Stimulated activated naive CD8-positive, alpha-beta T cell treated with anti-CD3 and anti-CD28 coated beads, Interleukin-15, Interleukin-2, amounts not matched to agents 100 U/mL and 50 U/mL, for 24 hours (primary cell): Measurements from ENCODE around the gene PLOD2.
A peak's percentile ranks its signal among the peaks of the same experiment; 100 is the strongest.

Source experiments
- ATAC-seq: fragments of 150-1000 bp; cut with Tn5 transposase; one replicate; pipeline ENCODE4 v1.10.0; 2021
- DNase-seq: peaks from one replicate; pipeline ENCODE4 v3.0.0; 2021

PLOD2 gene

GRCh38 chr3:146100180-146100579 is 60.8 kb downstream of the PLOD2 start:
- DNase-seq (no peak), ATAC-seq (no peak)

DNA sequence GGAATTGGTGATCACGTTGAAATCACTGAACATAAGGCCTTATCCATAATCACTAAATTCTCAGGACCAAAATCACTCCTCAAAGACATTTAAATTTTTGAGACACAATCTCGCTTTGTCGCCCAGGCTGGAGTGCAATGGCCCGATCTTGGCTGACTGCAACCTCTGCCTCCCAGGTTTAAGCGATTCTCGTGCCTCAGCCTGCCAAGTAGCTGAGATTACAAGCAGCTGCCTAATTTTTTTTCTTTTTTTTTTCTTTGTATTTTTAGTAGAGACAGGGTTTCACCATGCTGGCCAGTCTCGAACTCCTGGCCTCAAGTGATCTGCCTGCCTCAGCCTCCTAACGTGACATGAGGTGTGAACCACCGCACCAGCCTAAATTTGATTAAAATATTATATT is 61.7 kb downstream of the PLOD2 start:
- ATAC-seq (no peak), DNase-seq (no peak)

DNA sequence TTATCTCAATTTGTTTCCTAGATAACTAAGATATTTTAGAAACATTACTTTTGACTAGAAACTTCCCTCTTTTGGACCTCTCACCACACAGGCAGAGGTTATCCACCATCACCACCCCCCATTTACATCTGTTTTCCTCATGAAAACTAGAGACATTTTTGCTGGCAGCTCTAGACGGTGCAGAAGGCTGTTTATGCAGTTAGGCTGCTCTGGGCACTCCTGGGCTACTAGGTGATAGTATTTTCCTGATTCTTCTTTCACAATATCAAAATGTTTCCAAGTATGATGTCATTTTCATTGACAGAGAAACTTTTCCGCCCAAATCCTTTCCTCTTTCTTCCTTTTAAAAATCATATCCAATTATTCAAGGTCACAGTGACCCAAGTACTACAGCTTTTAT is 67.1 kb downstream of the PLOD2 start:
- DNase-seq (no peak), ATAC-seq (no peak)

DNA sequence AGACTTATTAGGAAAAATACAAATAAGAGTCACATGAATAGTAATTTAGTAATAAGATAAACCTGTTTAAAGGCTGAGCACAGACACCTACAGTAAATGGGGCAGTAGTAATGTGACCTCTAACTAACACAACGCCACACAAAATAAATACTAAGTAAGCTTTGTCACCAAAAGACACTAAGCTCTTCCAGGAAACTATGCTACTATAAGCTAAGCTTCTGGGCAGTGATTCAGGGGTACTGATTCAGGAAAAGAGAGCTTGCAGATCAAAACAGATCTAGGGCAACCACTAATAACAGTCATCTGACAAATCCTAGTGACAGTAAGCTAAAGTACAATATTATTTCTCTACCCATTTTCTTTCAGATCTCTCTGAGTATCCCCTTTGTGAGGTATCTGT is 68.8 kb downstream of the PLOD2 start:
- ATAC-seq = no peak

GRCh38 chr3:146091397-146091796 is 69.6 kb downstream of the PLOD2 start:
- DNase-seq = no peak

More for the DNA sequence above, 68.8 kb downstream of the PLOD2 start:
- DNase-seq = no peak

DNA sequence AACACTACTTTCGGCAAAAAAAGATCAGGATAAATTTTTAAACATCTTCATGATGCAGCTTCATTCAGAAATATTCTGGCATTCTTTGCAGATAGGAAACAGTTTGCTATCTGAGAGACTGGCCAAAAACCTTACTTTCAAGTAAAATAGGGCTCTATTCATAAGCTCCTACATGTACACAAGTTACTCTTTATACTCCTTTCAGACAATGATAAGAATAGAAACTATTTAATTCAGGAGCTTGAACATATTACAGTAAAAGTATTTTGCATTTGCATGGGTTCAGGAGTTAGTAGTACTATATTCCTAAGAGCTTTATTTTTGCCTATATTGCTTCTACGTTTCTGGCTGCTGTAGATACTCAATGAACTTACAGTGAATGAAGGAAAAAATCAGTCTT is 70.5 kb downstream of the PLOD2 start:
- no peak for ATAC-seq
- no peak for DNase-seq

More at GRCh38 chr3:146091397-146091796, 69.6 kb downstream of the PLOD2 start:
- no peak for ATAC-seq

DNA sequence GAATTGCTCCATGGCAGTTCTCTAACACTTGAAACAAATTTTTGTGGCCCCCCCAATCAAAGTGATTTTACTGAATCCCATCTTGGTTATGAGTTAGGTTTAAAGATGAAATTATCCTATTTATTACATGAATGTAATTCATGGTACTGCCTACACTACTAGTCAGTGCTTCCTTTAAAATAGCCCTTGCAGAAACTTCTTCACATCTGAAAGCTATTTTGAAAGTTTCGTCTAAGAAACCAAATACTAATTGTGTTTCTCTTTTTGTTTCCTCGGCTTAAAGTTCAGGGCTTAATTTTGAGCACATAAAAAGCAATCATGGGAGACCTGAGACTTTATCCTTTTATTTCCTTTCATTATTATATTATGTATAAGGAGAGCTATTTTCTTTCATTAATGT is 72.1 kb downstream of the PLOD2 start:
- no peak for ATAC-seq
- no peak for DNase-seq

DNA sequence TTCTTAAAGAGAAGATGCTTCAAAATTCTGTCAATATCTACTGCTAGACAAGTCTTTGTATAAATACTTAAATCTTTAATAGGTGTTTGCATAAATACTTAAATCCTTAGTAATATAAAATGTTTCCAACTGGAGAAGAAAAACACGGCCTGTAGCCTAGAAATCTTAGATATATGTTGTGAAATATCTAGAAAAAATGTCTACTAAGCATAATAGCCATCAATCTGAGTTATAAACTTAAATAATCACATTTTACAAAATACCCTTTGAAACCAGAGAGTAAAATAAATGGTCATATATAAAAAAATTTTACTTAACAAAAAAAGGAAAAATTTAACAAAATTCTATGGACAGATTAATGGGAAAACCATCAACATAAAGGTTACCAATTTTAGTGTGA is 73.9 kb downstream of the PLOD2 start:
- ATAC-seq = no peak
- no peak for DNase-seq

DNA sequence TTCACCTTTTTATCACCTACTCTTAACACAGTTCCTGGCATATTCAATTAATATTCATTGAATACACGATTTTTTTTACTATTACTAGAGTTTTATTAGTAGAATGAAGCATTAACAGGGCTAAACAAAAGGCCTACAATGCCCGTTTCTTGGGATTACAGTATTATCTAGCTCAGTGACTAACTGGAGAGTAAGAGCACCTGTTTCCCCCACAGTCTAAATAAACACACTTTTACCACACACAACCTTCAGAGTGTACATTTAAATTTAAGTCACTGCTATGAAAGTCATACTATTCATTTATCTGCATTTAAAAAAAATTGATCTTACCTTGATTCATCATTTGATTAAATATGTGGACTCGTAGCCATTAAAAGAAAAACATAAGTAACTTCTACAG is 74.8 kb downstream of the PLOD2 start:
- ATAC-seq (no peak), DNase-seq (no peak)

DNA sequence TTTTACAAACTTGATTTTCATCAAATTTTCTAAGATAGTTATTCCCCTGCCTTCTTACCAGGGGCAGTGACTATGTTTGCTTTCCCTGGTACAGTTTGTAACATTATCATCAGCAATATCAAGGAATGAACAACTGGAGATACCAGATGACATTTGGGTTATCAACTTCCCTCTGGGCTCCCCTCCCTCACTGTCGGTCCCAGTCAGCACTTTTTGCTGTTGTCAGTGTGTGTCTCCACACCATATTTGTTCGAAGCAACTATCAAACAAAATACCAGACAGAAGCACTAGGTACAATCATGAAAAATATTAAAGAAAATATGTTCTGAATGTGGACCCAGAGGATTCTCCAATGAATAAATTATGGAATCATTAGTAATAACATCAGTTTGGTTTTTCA is 75.3 kb downstream of the PLOD2 start:
- DNase-seq (no peak), ATAC-seq (no peak)

- no peak for DNase-seq
- no peak for ATAC-seq
Measured at GRCh38 chr3:146080578-146080977, 80.4 kb downstream of the PLOD2 start.

DNA sequence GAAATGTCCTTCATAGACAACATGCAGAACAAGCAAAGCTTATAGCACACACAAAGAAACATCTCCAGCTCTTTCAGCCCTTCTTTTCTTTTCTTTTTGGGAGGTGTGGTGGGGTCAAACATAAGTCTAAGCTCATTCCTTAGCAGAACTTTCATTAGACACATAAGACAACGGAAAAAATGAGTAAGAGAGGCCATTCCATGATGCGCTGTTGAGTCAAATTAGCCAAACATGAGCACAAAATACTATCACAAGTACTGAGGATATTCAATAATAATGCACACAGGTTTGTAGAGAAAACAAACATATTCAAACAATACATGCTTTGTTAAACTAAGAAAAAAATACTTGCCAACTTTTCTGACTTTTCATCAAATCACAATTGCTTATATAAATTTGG is 83.0 kb downstream of the PLOD2 start:
- DNase-seq = no peak
- ATAC-seq = no peak

DNA sequence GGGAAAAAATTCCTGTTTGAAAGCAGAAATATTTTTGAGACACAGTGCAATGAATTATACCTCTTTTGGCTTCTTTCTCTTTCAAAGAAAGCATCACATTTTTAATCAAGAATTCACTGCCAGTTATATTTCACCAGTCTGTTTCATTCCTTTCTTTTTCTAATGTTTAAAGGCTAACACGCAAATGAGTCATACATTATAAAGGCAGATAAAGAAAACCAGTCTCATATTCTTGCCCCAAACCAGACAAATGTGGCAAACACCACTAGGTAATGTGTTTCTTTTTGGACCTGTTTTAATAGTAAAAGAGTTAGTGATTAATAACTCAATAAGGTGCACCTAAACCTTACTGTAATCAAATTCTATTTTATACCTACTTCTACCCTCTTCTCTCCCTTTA is 83.8 kb downstream of the PLOD2 start:
- no peak for DNase-seq
- no peak for ATAC-seq

GRCh38 chr3:146072824-146073223 is 88.2 kb downstream of the PLOD2 start:
- DNase-seq = no peak
- ATAC-seq = no peak

DNA sequence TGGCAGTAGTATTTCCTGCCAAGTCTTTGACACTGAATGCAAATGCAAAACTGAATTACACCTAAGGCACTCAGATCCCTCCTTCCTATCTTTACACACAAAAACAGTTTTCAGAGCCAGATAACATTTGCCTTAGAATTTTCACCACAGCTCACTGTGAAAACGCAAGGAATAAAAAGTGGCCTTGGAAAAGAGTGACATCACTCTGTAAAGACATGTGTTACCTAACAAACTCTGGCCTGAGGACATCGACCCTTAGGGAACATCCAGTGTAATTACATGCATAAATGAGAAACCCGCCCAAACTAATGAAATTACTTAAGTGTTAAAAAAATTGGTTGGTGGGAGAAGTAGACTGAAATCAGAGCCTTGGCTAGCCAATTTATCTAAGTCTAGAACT is 88.9 kb downstream of the PLOD2 start:
- ATAC-seq = no peak
- DNase-seq = no peak

- DNase-seq (no peak), ATAC-seq (no peak)
Measured at GRCh38 chr3:146071632-146072031, 89.4 kb downstream of the PLOD2 start.

- ATAC-seq (no peak), DNase-seq (no peak)
Measured at GRCh38 chr3:146067048-146067447, 93.9 kb downstream of the PLOD2 start.

- DNase-seq = peak; percentile 6
- no peak for ATAC-seq
Measured at GRCh38 chr3:146065573-146066006, 95.4 kb downstream of the PLOD2 start.

GRCh38 chr3:146058241-146058640 is 102.7 kb downstream of the PLOD2 start:
- ATAC-seq = no peak
- no peak for DNase-seq

- DNase-seq = no peak
- ATAC-seq = no peak
Measured at GRCh38 chr3:146052791-146053310, 108.1 kb downstream of the PLOD2 start.

DNA sequence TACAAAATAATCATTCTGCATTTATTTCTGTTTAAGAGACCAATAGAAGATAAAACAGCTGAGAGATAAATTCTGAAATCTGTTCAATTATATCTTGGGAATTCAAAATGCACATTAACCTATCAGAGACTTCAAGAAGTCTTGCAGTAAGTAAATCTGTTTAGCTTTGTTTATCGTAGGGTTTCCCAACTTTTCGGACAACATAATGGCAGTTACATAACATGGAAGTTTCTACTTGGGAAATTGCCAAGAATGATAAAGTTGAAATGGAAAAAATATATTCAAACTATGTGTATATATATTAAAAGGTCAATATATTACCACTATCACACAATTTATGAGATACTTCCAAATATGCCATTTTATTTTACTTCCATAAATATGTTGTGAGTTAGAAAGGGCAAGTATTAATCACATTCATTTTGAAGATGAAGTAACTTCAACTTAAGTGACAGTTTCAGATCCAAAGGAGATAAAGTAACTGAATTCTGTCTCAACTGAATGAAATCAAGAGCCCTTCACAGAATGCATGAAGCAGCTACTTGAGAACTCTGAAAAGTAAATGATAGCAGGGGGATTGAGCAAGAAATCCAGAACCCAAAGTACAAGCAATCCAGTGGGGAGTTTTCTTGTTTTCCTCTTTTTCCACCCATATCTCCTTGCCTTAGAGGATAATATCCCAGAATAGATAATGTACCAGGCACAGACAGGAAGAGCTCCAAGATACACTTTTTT is 108.8 kb downstream of the PLOD2 start:
- ATAC-seq = no peak
- DNase-seq = no peak

DNA sequence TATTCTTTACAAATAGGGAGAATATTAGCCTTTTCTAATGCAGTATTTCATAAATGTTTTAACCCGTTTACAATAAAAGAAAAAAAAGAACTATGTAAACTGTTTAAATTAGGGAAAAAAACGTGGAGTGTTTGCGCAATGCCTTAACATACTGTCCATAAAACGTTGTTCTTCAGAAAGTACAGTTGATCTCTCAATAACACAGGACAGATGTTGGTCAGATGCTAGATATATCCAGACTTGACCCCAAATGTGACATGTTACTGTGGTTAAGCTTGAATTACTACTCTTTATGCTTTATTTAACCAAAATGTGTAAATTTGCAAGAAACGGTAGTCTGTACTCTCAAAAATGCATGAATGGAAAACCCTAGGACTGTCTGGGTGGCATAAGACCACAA is 110.3 kb downstream of the PLOD2 start:
- no peak for DNase-seq
- ATAC-seq = no peak

DNA sequence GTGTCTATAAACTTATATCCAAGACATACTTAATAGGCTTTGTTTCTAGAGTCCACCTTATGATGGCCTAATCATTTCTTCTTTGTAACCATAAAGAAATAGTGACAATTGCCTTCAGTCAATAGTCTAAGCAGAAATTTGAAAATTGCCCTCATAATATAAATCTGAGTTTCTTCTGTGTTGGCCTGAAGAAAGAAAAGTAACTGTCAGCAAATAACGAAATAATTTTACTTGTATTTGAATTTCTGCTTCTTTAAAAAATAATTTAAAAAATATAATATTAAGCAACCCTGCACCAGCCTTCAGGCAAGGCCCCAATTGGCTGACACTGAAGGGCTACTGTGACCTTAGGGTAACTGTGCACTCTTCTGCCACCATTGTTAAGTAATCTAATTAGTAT is 113.5 kb downstream of the PLOD2 start:
- ATAC-seq (no peak), DNase-seq (no peak)

DNA sequence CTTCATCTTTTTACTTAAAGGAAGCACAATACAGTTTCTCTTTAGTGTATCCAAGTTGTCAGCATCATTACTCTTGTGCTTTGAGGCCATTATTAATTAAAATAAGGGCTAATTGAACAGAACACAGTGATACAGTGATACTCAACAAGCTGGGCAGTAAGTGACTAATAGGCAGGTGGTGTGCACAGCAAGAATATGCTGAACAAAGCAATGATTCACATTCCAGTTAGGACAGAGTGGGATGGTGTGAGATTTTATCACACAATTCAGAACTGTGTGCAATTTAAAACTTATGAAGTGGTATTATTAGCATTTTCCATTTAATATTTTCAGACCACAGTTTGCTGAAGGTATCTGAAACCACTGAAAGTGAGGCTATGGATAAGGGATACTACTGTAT is 116.9 kb downstream of the PLOD2 start:
- DNase-seq (no peak), ATAC-seq (no peak)
